ENCODE results near the gene EFNA5. TPM values are rescaled to one million over a fixed set of nuclear protein-coding genes. Genes with fewer than 3 reads are reported as not detected.
A peak's percentile ranks its signal among the peaks of the same experiment; 100 is the strongest.

Gene EFNA5
- total and polyA plus RNA-seq, 2 experiments from 2014 or later, result 8.5 to 18.8 TPM

DNA sequence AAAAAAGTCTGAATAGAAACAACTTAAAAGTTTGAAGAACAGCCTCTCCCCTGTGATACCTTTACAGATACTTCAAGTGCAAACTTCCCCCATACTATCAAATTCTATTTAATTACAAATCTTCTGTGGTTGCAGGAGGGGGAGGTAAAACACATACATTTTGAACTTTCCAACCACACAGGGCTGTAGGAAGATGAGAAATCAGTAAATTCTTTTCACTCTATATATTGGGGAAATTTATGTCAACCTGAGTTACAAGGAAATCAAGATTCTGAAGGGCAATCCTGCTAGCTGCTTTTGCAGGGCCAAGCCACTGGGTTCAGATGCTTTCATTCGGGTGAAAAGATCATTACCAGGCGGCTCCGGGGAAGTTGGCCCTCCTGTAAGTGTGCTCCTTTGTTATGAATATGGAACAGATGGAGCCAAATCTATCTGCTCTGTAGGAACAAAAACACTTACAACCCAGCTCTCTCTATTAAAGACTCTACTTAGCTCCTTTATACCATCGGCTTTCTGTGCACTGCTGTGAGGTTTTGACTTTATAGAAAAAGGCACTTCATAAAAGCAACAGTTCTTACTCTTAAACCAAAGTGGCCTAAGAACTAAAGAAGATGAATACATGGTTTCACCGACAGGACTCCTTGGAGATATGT lies 269.1 kb downstream of the EFNA5 start:
- 53% methylated on average over 5 of the region's 5 CpGs for WGBS (ENCODE audit: low lambda C conversion rate, missing lambda C conversion rate)
- Histone ChIP-seq H3K4me2 (peak overlapping the region; percentile 9), H4K20me1 (ENCODE audit: insufficient read depth, poor library complexity, severe bottlenecking) (peaks cover 2% of the 10 kb centered on the region), H3K4me3 (no peak overlapping the region), H3K4me1 (ENCODE audit: insufficient read depth) (no peaks in the 10 kb centered on the region), H3K9me2 (replicated peaks; ENCODE audit: insufficient read depth) (no peaks in the 10 kb centered on the region), H2AFZ (no peak overlapping the region), H3K79me2 (peaks cover 8% of the 10 kb centered on the region), H3K27me3 (no peaks in the 10 kb centered on the region), H3K27ac (no peak overlapping the region), H3K9me3 (ENCODE audit: low read depth) (no peaks in the 10 kb centered on the region), H3K36me3 (replicated peaks; ENCODE audit: insufficient read depth, low read depth) (no peaks in the 10 kb centered on the region)
- TF ChIP-seq EZH2 (IDR thresholded peaks at IDR 0.05; ENCODE audit: borderline replicate concordance) (no peak), EZH2phosphoT487 (IDR thresholded peaks at IDR 0.05; ENCODE audit: low read depth, severe bottlenecking, unreplicated experiment) (no peak)
- TF ChIP-seq, protein P1, sequence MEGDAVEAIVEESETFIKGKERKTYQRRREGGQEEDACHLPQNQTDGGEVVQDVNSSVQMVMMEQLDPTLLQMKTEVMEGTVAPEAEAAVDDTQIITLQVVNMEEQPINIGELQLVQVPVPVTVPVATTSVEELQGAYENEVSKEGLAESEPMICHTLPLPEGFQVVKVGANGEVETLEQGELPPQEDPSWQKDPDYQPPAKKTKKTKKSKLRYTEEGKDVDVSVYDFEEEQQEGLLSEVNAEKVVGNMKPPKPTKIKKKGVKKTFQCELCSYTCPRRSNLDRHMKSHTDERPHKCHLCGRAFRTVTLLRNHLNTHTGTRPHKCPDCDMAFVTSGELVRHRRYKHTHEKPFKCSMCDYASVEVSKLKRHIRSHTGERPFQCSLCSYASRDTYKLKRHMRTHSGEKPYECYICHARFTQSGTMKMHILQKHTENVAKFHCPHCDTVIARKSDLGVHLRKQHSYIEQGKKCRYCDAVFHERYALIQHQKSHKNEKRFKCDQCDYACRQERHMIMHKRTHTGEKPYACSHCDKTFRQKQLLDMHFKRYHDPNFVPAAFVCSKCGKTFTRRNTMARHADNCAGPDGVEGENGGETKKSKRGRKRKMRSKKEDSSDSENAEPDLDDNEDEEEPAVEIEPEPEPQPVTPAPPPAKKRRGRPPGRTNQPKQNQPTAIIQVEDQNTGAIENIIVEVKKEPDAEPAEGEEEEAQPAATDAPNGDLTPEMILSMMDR (IDR thresholded peaks at IDR 0.05; ENCODE audit: poor library complexity), result no peak
- no peak for DNase-seq (ENCODE audit: low spot score)

DNA sequence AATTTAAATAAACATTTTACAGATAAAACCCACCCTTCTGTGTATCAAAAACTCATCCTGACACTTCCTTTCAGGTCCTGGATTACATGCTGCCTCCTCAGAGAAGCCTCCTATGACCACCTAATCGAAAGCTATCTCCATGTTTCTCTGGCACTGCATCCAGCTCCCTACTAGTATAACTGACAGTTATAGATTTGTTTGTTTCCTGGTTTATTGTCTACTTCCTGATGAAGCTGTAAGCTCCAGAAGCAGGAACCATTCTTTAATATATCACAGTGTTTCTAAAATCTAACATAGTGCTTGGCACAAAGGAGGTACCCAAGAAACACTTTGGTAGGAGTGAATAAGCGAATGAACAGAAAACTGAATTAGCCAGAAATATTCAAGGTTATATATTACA lies 270.4 kb downstream of the EFNA5 start:
- no peaks in the 10 kb centered on the region for H3K9me3 ChIP-seq (ENCODE audit: low read depth)
- no peak for DNase-seq (ENCODE audit: low spot score)
- H3K9me2 ChIP-seq (replicated peaks; ENCODE audit: insufficient read depth), result no peaks in the 10 kb centered on the region
- no peak for TF ChIP-seq EZH2phosphoT487 (IDR thresholded peaks at IDR 0.05; ENCODE audit: low read depth, severe bottlenecking, unreplicated experiment)
- H3K27me3 ChIP-seq, result no peaks in the 10 kb centered on the region
- no peaks in the 10 kb centered on the region for H3K4me1 ChIP-seq (ENCODE audit: insufficient read depth)
- no peak overlapping the region for H3K27ac ChIP-seq
- no peak overlapping the region for H3K4me3 ChIP-seq
- no peak overlapping the region for H3K4me2 ChIP-seq
- H3K36me3 ChIP-seq (replicated peaks; ENCODE audit: insufficient read depth, low read depth), result no peaks in the 10 kb centered on the region
- 95% methylated on average over 2 of the region's 2 CpGs for WGBS (ENCODE audit: low lambda C conversion rate, missing lambda C conversion rate)
- H3K79me2 ChIP-seq, result peaks cover 8% of the 10 kb centered on the region
- no peak overlapping the region for H2AFZ ChIP-seq
- H4K20me1 ChIP-seq (ENCODE audit: insufficient read depth, poor library complexity, severe bottlenecking), result peaks cover 2% of the 10 kb centered on the region

- 96% methylated on average over 3 of the region's 3 CpGs for WGBS (ENCODE audit: low lambda C conversion rate, missing lambda C conversion rate)
- H3K9me3 ChIP-seq (ENCODE audit: low read depth), result no peaks in the 10 kb centered on the region
- DNase-seq (ENCODE audit: low spot score), result no peak
- H3K4me3 ChIP-seq, result no peak overlapping the region
- no peaks in the 10 kb centered on the region for H3K27me3 ChIP-seq
- no peak for TF ChIP-seq EZH2 (IDR thresholded peaks at IDR 0.05; ENCODE audit: borderline replicate concordance)
- TF ChIP-seq, protein P1 (IDR thresholded peaks at IDR 0.05; ENCODE audit: poor library complexity), result no peak
- TF ChIP-seq EZH2phosphoT487 (IDR thresholded peaks at IDR 0.05; ENCODE audit: low read depth, severe bottlenecking, unreplicated experiment), result no peak
- no peak overlapping the region for H3K27ac ChIP-seq
- no peaks in the 10 kb centered on the region for H3K36me3 ChIP-seq (replicated peaks; ENCODE audit: insufficient read depth, low read depth)
- no peak overlapping the region for H3K4me2 ChIP-seq
- peaks cover 9% of the 10 kb centered on the region for H3K4me1 ChIP-seq (ENCODE audit: insufficient read depth)
- H3K9me2 ChIP-seq (replicated peaks; ENCODE audit: insufficient read depth), result no peaks in the 10 kb centered on the region
- H3K79me2 ChIP-seq, result peaks cover 10% of the 10 kb centered on the region
- no peak overlapping the region for H2AFZ ChIP-seq
- peaks cover 2% of the 10 kb centered on the region for H4K20me1 ChIP-seq (ENCODE audit: insufficient read depth, poor library complexity, severe bottlenecking)
Measured at GRCh38 chr5:107398703-107399102, 272.0 kb downstream of the EFNA5 start.

- Histone ChIP-seq H3K4me3 (no peak overlapping the region), H3K4me2 (no peak overlapping the region), H3K9me3 (ENCODE audit: low read depth) (no peaks in the 10 kb centered on the region), H3K27ac (no peak overlapping the region), H3K27me3 (no peaks in the 10 kb centered on the region), H3K4me1 (ENCODE audit: insufficient read depth) (peaks cover 13% of the 10 kb centered on the region), H3K36me3 (replicated peaks; ENCODE audit: insufficient read depth, low read depth) (no peaks in the 10 kb centered on the region), H3K9me2 (replicated peaks; ENCODE audit: insufficient read depth) (no peaks in the 10 kb centered on the region), H4K20me1 (ENCODE audit: insufficient read depth, poor library complexity, severe bottlenecking) (no peaks in the 10 kb centered on the region), H3K79me2 (peaks cover 8% of the 10 kb centered on the region), H2AFZ (no peak overlapping the region)
- TF ChIP-seq, protein P1 (IDR thresholded peaks at IDR 0.05; ENCODE audit: poor library complexity), result no peak
- TF ChIP-seq EZH2 (IDR thresholded peaks at IDR 0.05; ENCODE audit: borderline replicate concordance) (no peak), EZH2phosphoT487 (IDR thresholded peaks at IDR 0.05; ENCODE audit: low read depth, severe bottlenecking, unreplicated experiment) (no peak)
- no peak for DNase-seq (ENCODE audit: low spot score)
- whole genome bisulfite sequencing (ENCODE audit: low lambda C conversion rate, missing lambda C conversion rate), result 93% methylated on average over 1 of the region's 1 CpG
Measured at GRCh38 chr5:107396351-107396690, 274.4 kb downstream of the EFNA5 start.
